Measurements from ENCODE around the gene PHLPP1.

- TF ChIP-seq POLR2A (IDR thresholded peaks at IDR 0.05) (no peak), POLR2AphosphoS5 (IDR thresholded peaks at IDR 0.05) (no peak)
- TF ChIP-seq, protein P1, sequence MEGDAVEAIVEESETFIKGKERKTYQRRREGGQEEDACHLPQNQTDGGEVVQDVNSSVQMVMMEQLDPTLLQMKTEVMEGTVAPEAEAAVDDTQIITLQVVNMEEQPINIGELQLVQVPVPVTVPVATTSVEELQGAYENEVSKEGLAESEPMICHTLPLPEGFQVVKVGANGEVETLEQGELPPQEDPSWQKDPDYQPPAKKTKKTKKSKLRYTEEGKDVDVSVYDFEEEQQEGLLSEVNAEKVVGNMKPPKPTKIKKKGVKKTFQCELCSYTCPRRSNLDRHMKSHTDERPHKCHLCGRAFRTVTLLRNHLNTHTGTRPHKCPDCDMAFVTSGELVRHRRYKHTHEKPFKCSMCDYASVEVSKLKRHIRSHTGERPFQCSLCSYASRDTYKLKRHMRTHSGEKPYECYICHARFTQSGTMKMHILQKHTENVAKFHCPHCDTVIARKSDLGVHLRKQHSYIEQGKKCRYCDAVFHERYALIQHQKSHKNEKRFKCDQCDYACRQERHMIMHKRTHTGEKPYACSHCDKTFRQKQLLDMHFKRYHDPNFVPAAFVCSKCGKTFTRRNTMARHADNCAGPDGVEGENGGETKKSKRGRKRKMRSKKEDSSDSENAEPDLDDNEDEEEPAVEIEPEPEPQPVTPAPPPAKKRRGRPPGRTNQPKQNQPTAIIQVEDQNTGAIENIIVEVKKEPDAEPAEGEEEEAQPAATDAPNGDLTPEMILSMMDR (IDR thresholded peaks at IDR 0.05), result no peak
Measured at GRCh38 chr18:62846313-62846712, 131.0 kb downstream of the PHLPP1 start.
